ENCODE measurements around the gene ABTB2. TPM values are rescaled to one million over a fixed set of nuclear protein-coding genes. Genes with fewer than 3 reads are reported as not detected.

ABTB2 gene
- total and polyA plus RNA-seq, 10 of the 15 experiments (the other 5 are each of a cell fraction or from before 2014, with no cell fraction given), result 0.13 to 2.1 (median 0.72) TPM

DNA sequence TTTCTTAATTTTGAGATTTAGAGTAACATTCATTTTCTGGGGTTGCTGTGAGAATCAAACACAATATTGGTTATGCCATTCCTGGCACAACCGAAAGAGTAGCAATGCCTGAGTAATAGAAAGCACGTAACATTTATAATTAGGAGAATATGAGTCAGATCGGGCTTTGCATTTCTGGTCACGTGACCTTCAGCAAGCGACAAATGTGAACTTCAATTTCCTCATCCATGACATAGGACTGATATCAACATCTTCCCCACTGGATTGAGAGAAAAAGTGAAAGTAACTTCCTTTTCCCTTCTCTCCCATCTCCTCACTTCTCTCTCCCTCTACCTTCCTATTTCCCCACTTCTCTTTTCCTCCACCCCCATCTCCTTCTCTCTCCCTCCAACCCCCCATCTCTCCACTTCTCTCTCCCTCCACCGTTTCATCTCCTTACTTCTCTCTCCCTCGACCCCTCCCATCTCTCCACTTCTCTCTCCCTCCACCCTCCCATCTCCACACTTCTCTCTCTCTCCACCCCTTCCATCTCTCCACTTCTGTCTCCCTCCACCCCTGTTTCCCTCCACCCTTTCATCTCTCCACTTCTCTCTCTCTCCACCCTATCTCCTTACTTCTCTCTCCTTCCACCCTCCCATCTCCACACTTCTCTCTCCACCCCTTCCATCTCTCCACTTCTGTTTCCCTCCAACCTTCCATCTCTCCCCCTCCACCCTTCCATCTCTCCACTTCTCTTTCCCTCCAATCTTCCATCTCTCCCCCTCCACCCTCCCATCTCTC is 47.5 kb upstream of the ABTB2 start:
- H3K4me2 ChIP-seq (ENCODE audit: control insufficient read depth, insufficient read depth), result no peak overlapping the region
- no peaks in the 10 kb centered on the region for H3K9me3 ChIP-seq (replicated peaks; ENCODE audit: control insufficient read depth, insufficient read depth, low read length)
- no peak overlapping the region for H3K27ac ChIP-seq (ENCODE audit: control insufficient read depth, insufficient read depth)
- H3K4me3 ChIP-seq, result 0 out of 2 replicates have a peak overlapping the region, but pooled peaks have one; percentile 13
- no TSS peak for BruUV-seq (replicated peaks)
- H3K36me3 ChIP-seq (ENCODE audit: control insufficient read depth in 2 of 2, insufficient read depth in 2 of 2, low read length in 1 of 2), result no peaks in the 10 kb centered on the region
- ChIA-PET SMC1A (ENCODE audit: uncharacterized antibody, unreplicated experiment) (no interaction called here), RAD21 (ENCODE audit: unreplicated experiment) (no interaction called here), CTCF (no interaction called here), POLR2A (no interaction called here)
- H3K79me2 ChIP-seq (ENCODE audit: control insufficient read depth, insufficient read depth, low read length), result no peaks in the 10 kb centered on the region
- peak overlapping the region; percentile 37 for H2AFZ ChIP-seq (ENCODE audit: control insufficient read depth, low read depth, low read length)
- no peak for TF ChIP-seq LARP7 (IDR thresholded peaks at IDR 0.05)
- 0 out of 2 replicates have a peak, but pooled peaks have one; percentile 13 for TF ChIP-seq BCL11A (IDR thresholded peaks at IDR 0.05; ENCODE audit: low read depth, low read length)
- no peak for TF ChIP-seq DPF2 (IDR thresholded peaks at IDR 0.05)
- no peak for TF ChIP-seq NFYA (IDR thresholded peaks at IDR 0.05; ENCODE audit: borderline replicate concordance, low read depth, low read length)
- no peak for TF ChIP-seq GATAD2B (conservative IDR thresholded peaks at IDR 0.05; ENCODE audit: low read depth)
- TF ChIP-seq ATF7 (IDR thresholded peaks at IDR 0.05; ENCODE audit: low read depth), result 0 out of 2 replicates have a peak, but pooled peaks have one; percentile 12
- no peak for TF ChIP-seq KDM1A (IDR thresholded peaks at IDR 0.05; ENCODE audit: borderline replicate concordance)
- TF ChIP-seq TCF12 (IDR thresholded peaks at IDR 0.05; ENCODE audit: low read depth, low read length), result no peak
- peak in 1 of 2 experiments; percentile 32; a peak in 1 of 4 replicates for TF ChIP-seq IKZF2 (IDR thresholded peaks at IDR 0.05)
- no peak for TF ChIP-seq PAX5 (IDR thresholded peaks at IDR 0.05; ENCODE audit: borderline replicate concordance, low read depth, low read length)
- 0 out of 3 replicates have a peak, but pooled peaks have one; percentile 20 for TF ChIP-seq POU2F2 (IDR thresholded peaks at IDR 0.05; ENCODE audit: borderline replicate concordance, low read depth, low read length)
- TF ChIP-seq RAD51 (IDR thresholded peaks at IDR 0.05), result peak; percentile 93
- TF ChIP-seq, protein P1, sequence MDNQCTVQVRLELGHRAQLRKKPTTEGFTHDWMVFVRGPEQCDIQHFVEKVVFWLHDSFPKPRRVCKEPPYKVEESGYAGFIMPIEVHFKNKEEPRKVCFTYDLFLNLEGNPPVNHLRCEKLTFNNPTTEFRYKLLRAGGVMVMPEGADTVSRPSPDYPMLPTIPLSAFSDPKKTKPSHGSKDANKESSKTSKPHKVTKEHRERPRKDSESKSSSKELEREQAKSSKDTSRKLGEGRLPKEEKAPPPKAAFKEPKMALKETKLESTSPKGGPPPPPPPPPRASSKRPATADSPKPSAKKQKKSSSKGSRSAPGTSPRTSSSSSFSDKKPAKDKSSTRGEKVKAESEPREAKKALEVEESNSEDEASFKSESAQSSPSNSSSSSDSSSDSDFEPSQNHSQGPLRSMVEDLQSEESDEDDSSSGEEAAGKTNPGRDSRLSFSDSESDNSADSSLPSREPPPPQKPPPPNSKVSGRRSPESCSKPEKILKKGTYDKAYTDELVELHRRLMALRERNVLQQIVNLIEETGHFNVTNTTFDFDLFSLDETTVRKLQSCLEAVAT (IDR thresholded peaks at IDR 0.05), result no peak
- no peak for TF ChIP-seq ZBED1 (IDR thresholded peaks at IDR 0.05; ENCODE audit: borderline replicate concordance)
- TF ChIP-seq, protein P2, sequence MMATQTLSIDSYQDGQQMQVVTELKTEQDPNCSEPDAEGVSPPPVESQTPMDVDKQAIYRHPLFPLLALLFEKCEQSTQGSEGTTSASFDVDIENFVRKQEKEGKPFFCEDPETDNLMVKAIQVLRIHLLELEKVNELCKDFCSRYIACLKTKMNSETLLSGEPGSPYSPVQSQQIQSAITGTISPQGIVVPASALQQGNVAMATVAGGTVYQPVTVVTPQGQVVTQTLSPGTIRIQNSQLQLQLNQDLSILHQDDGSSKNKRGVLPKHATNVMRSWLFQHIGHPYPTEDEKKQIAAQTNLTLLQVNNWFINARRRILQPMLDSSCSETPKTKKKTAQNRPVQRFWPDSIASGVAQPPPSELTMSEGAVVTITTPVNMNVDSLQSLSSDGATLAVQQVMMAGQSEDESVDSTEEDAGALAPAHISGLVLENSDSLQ (IDR thresholded peaks at IDR 0.05), result no peak
- TF ChIP-seq CHD1 (IDR thresholded peaks at IDR 0.05; ENCODE audit: low read depth, low read length), result no peak
- TF ChIP-seq SUZ12 (IDR thresholded peaks at IDR 0.05; ENCODE audit: unreplicated experiment), result no peak
- TF ChIP-seq BRCA1 (IDR thresholded peaks at IDR 0.05; ENCODE audit: low read depth, low read length), result no peak
- peak in 1 of 2 experiments; percentile 63; a peak in 2 of 4 replicates for TF ChIP-seq BHLHE40 (IDR thresholded peaks at IDR 0.05; ENCODE audit: borderline replicate concordance in 1 of 2, low read depth in 2 of 2, low read length in 1 of 2)
- TF ChIP-seq, protein P3, sequence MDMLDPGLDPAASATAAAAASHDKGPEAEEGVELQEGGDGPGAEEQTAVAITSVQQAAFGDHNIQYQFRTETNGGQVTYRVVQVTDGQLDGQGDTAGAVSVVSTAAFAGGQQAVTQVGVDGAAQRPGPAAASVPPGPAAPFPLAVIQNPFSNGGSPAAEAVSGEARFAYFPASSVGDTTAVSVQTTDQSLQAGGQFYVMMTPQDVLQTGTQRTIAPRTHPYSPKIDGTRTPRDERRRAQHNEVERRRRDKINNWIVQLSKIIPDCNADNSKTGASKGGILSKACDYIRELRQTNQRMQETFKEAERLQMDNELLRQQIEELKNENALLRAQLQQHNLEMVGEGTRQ (IDR thresholded peaks at IDR 0.05; ENCODE audit: borderline replicate concordance, low read depth, low read length), result peak; percentile 22; the same call in 1 of the 2 replicates
- no peaks in the 10 kb centered on the region; the same call in 1 of the 2 replicates for H4K20me1 ChIP-seq (ENCODE audit: control insufficient read depth, insufficient read depth)
- no peak overlapping the region for H3K9ac ChIP-seq (ENCODE audit: control insufficient read depth, insufficient read depth, low read length)
- FAIRE-seq (no peak), ATAC-seq (peak; percentile 56), DNase-seq (ENCODE audit: low read depth, low spot score) (peak; percentile 16)
- no peaks in the 10 kb centered on the region for H3K4me1 ChIP-seq (ENCODE audit: control insufficient read depth, insufficient read depth, low read length)
- intact Hi-C loops (cut with micrococcal nuclease; ENCODE audit: unreplicated experiment) (no loop called here), in situ Hi-C loops (cut with MboI) (no loop called here)
- H3K27me3 ChIP-seq (replicated peaks in 1 of 2; ENCODE audit: control insufficient read depth in 2 of 2, insufficient read depth in 2 of 2, low read length in 1 of 2), result no peaks in the 10 kb centered on the region
- 2% methylated on average over 6 of the region's 7 CpGs for WGBS (ENCODE audit: insufficient coverage, insufficient replicate concordance, low lambda C conversion rate, missing lambda C conversion rate)
